GM13976 (cell line): ENCODE results near the gene TMEM86B.
A peak's percentile ranks its signal among the peaks of the same experiment; 100 is the strongest.

Experiments
- DNase-seq: peaks from one replicate; pipeline ENCODE4 v3.0.0; 2012; ENCODE audit warnings: low spot score
- CTCF ChIP-seq: IDR thresholded peaks from 2 replicates; pipeline ENCODE4 v1.5.1; 2012; ENCODE audit warnings: borderline replicate concordance, mild to moderate bottlenecking; ENCODE audit not compliant: insufficient read depth; ENCODE audit errors: extremely low read depth, missing control alignments, control extremely low read depth
- in situ Hi-C: fragments of 300-500 bp; cut with MboI; formaldehyde crosslinking; loops from one replicate; pipeline ENCODE4 v1.12.0; 2022; ENCODE audit warnings: low sequenced_read_pairs, mixed read lengths, inconsistent platforms; ENCODE audit not compliant: unreplicated experiment

The TMEM86B gene

GRCh38 chr19:55228403-55229031, at the start of gene TMEM86B:
Gene TMEM86B, minus strand, starts transcription at chr19:55228763. Its CDS starts 22 bp downstream, at chr19:55228741.
- DNase-seq, result no peak
- TF ChIP-seq CTCF, result no peak
- in situ Hi-C loops, result no loop called here

- in situ Hi-C loops, result no loop called here
- no peak for DNase-seq
- no peak for TF ChIP-seq CTCF
Measured at GRCh38 chr19:55277494-55277893, 48.9 kb upstream of the TMEM86B start.

GRCh38 chr19:55276720-55277430, 48.3 kb upstream of the TMEM86B start:
- DNase-seq, result peak; percentile 31
- in situ Hi-C loops, result no loop called here
- TF ChIP-seq CTCF, result no peak

GRCh38 chr19:55275851-55276719, 47.5 kb upstream of the TMEM86B start:
- DNase-seq, result peak; percentile 73

GRCh38 chr19:55273978-55274707, 45.6 kb upstream of the TMEM86B start:
- no peak for TF ChIP-seq CTCF
- in situ Hi-C loops, result no loop called here
- DNase-seq, result no peak

More at GRCh38 chr19:55275851-55276719, 47.5 kb upstream of the TMEM86B start:
- in situ Hi-C loops, result no loop called here
- no peak for TF ChIP-seq CTCF

GRCh38 chr19:55272142-55272541, 43.6 kb upstream of the TMEM86B start:
- in situ Hi-C loops, result no loop called here
- no peak for DNase-seq
- TF ChIP-seq CTCF, result no peak
